ENCODE measurements around the gene MTMR4.

Gene MTMR4

DNA sequence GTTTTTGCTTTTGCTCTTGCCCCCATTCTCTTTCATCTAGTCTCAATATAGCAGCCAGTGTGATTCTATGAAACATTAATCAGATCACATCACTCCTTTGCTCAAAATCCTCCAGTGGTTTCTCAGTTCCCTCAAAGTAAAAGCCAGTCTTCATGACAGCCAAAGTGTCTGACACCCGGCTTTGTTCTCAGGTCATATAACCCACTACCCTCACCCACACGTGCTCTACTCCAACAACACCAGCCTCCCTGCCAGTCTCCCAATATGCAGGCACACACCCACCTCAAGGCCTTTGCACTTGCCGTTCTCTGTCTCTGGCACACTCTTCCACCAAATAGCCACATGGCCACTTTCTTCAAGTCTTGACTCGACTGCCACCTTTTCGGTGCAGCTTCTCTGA is 4.4 kb downstream of the MTMR4 start:
- Histone ChIP-seq H3K9me3 (ENCODE audit: control insufficient read depth, low read length) (no peaks in the 10 kb centered on the region), H3K27ac (ENCODE audit: low read length, poor library complexity, severe bottlenecking) (no peak overlapping the region), H3K14ac (ENCODE audit: low read length in 2 of 2) (no peak overlapping the region), H3K23ac (ENCODE audit: low read length in 2 of 2) (no peak overlapping the region), H3K4me3 (ENCODE audit: insufficient read depth in 1 of 2, low read depth in 1 of 2, low read length in 2 of 2) (no peak overlapping the region), H2AK5ac (ENCODE audit: low read length, severe bottlenecking) (no peak overlapping the region), H3K79me1 (replicated peaks; ENCODE audit: low read length, poor library complexity, severe bottlenecking) (peaks cover 44% of the 10 kb centered on the region), H3K9ac (ENCODE audit: low read length) (no peak overlapping the region), H2BK15ac (ENCODE audit: low read depth, poor library complexity, severe bottlenecking) (no peak overlapping the region), H3K18ac (ENCODE audit: low read depth in 1 of 2, low read length in 2 of 2) (no peak overlapping the region), H3K4me1 (ENCODE audit: control insufficient read depth, insufficient read depth, low read depth, low read length) (peaks cover 16% of the 10 kb centered on the region), H4K8ac (ENCODE audit: low read length) (no peak overlapping the region), H2BK5ac (ENCODE audit: low read depth, low read length, poor library complexity, severe bottlenecking) (no peak overlapping the region), H3K36me3 (ENCODE audit: control insufficient read depth in 1 of 2, insufficient read depth in 2 of 2, low read depth in 1 of 2, low read length in 2 of 2) (peaks cover 57 to 74% of the 10 kb centered on the region in 2 experiments), H3K4me2 (ENCODE audit: low read length, poor library complexity, severe bottlenecking) (no peak overlapping the region), H2BK120ac (ENCODE audit: low read depth, low read length) (no peak overlapping the region), H2AFZ (ENCODE audit: low read depth, low read length) (no peak overlapping the region), H3K4ac (ENCODE audit: low read depth in 1 of 2, low read length in 2 of 2) (no peak overlapping the region), H3K27me3 (ENCODE audit: control insufficient read depth in 1 of 2, insufficient read depth in 1 of 2, low read length in 2 of 2) (no peaks in the 10 kb centered on the region), H2BK12ac (ENCODE audit: low read length in 2 of 2) (no peak overlapping the region), H4K91ac (ENCODE audit: low read length) (no peak overlapping the region)
- DNase-seq = no peak
- WGBS = 97% methylated on average over 5 of the region's 5 CpGs

DNA sequence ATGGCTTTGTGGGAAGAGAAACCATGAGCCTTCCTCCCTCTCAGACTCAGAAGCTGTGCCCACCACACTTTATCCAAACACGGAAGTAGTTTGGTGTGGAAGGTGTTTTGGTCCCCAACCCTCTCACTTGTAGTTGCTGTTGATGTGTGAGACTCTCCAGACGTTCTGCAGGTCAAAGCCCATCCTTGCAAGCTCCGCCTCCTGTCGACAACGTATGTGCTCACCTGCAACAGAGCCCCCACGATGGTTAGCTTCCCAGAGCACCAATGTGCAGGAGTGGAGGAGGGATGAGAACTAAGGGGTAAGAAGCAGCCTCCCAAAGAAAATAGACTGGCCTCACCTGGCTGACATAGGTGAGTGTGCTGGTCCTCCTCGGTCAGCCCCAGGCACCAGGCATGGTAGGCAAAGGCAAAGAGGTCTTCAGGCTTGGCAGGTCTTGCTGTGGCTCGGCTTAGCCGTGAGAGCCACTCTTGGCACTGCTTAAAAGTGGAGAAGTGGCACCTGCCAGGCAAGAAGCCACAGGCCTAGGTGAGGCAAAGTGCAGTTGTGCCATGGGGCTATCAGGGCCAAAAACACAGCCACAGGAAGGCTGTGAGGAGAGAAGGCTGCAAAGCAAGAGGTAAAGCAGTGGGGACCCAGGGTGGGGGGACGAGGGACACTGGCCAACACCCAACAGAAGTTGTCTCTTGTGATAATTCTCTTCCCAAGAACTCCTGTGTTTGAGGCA is 5.9 kb downstream of the MTMR4 start:
- H3K27me3 ChIP-seq (ENCODE audit: control insufficient read depth in 1 of 2, insufficient read depth in 1 of 2, low read length in 2 of 2) = no peaks in the 10 kb centered on the region
- no peak overlapping the region for H2BK15ac ChIP-seq (ENCODE audit: low read depth, poor library complexity, severe bottlenecking)
- no peak overlapping the region for H2BK12ac ChIP-seq (ENCODE audit: low read length in 2 of 2)
- DNase-seq = no peak
- no peak overlapping the region for H2AK5ac ChIP-seq (ENCODE audit: low read length, severe bottlenecking)
- WGBS = 94% methylated on average over 10 of the region's 10 CpGs
- peaks cover 46% of the 10 kb centered on the region for H3K79me1 ChIP-seq (replicated peaks; ENCODE audit: low read length, poor library complexity, severe bottlenecking)
- no peak overlapping the region for H2BK120ac ChIP-seq (ENCODE audit: low read depth, low read length)
- no peak overlapping the region for H3K23ac ChIP-seq (ENCODE audit: low read length in 2 of 2)
- H3K4ac ChIP-seq (ENCODE audit: low read depth in 1 of 2, low read length in 2 of 2) = no peak overlapping the region
- H3K36me3 ChIP-seq (ENCODE audit: control insufficient read depth in 1 of 2, insufficient read depth in 2 of 2, low read depth in 1 of 2, low read length in 2 of 2) = peaks cover 72 to 89% of the 10 kb centered on the region in 2 experiments
- no peak overlapping the region for H3K4me3 ChIP-seq (ENCODE audit: insufficient read depth in 1 of 2, low read depth in 1 of 2, low read length in 2 of 2)
- H2BK5ac ChIP-seq (ENCODE audit: low read depth, low read length, poor library complexity, severe bottlenecking) = no peak overlapping the region
- no peaks in the 10 kb centered on the region for H3K9me3 ChIP-seq (ENCODE audit: control insufficient read depth, low read length)
- H3K18ac ChIP-seq (ENCODE audit: low read depth in 1 of 2, low read length in 2 of 2) = no peak overlapping the region
- no peak overlapping the region for H4K91ac ChIP-seq (ENCODE audit: low read length)
- H3K9ac ChIP-seq (ENCODE audit: low read length) = no peak overlapping the region
- H2AFZ ChIP-seq (ENCODE audit: low read depth, low read length) = no peak overlapping the region
- H4K8ac ChIP-seq (ENCODE audit: low read length) = no peak overlapping the region
- H3K14ac ChIP-seq (ENCODE audit: low read length in 2 of 2) = no peak overlapping the region
- peaks cover 9% of the 10 kb centered on the region for H3K4me1 ChIP-seq (ENCODE audit: control insufficient read depth, insufficient read depth, low read depth, low read length)
- H3K27ac ChIP-seq (ENCODE audit: low read length, poor library complexity, severe bottlenecking) = no peak overlapping the region
- no peak overlapping the region for H3K4me2 ChIP-seq (ENCODE audit: low read length, poor library complexity, severe bottlenecking)

DNA sequence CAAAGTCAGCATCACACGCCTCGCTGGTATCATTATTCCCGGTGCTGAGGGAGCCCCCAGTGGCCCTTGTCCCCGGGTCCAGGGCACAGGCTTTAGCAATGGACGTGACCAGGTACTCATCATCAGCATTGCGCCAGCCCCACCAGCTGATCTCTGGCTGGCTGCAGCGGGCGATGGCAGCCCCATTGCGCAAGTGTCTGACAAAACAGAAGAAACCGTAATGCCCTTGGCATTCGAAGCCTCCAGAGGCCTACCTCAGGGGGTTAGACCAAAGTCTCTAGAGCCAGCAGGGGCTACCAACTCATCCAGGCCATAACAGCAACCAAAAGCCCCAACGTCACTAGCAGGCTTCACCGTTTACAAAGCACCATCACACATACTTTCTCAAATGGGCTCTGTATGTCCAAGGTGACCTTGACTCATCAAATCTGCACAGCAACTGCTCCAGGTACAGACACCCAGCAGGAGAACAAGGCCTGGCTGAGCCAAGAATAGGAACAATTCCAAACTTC is 7.3 kb downstream of the MTMR4 start:
- H3K79me1 ChIP-seq (replicated peaks; ENCODE audit: low read length, poor library complexity, severe bottlenecking) = peaks cover 36% of the 10 kb centered on the region
- H3K27me3 ChIP-seq (ENCODE audit: control insufficient read depth in 1 of 2, insufficient read depth in 1 of 2, low read length in 2 of 2) = no peaks in the 10 kb centered on the region

DNA sequence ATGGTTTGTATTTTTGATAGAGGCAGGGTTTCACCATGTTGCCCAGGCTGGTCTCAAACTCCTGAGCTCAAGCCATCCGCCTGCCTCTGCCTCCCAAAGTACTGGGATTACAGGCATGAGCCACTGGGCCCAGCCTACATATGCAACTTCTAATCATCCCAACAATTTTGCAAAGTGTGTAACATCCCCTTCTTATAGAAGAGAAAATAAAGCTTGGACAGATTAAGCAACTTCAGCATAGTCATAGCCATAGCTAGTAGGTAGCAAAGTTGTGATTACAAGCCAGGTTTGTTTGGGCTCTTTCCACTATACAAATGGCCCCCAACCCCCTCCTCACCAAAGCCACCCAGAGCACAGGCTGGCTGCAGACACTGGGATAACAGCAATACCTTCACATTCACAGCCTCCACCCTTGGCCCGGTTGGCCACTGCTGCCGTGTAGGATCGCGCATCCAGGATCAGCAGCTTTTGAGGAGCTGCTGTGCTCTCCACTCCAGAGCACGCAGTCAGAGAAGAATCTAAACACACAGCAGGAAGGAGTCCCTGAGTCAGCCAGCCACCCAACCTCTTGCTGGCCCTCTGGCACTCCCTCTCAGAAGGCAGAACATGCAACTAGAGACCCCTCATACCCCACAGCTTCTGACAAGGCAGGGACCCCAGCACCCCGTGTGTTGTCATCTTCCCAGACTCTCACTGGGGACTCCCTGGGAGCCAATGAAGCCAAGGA is 7.9 kb downstream of the MTMR4 start:
- H4K8ac ChIP-seq (ENCODE audit: low read length) = no peak overlapping the region
- peaks cover 33% of the 10 kb centered on the region for H3K79me1 ChIP-seq (replicated peaks; ENCODE audit: low read length, poor library complexity, severe bottlenecking)
- no peak overlapping the region for H2AK5ac ChIP-seq (ENCODE audit: low read length, severe bottlenecking)
- H3K36me3 ChIP-seq (ENCODE audit: control insufficient read depth in 1 of 2, insufficient read depth in 2 of 2, low read depth in 1 of 2, low read length in 2 of 2) = peaks cover 68 to 99% of the 10 kb centered on the region in 2 experiments
- peaks cover 5% of the 10 kb centered on the region for H3K4me1 ChIP-seq (ENCODE audit: control insufficient read depth, insufficient read depth, low read depth, low read length)
- H3K4ac ChIP-seq (ENCODE audit: low read depth in 1 of 2, low read length in 2 of 2) = no peak overlapping the region
- no peak overlapping the region for H3K27ac ChIP-seq (ENCODE audit: low read length, poor library complexity, severe bottlenecking)
- H3K9me3 ChIP-seq (ENCODE audit: control insufficient read depth, low read length) = no peaks in the 10 kb centered on the region
- no peak for DNase-seq
- H4K91ac ChIP-seq (ENCODE audit: low read length) = no peak overlapping the region
- H3K14ac ChIP-seq (ENCODE audit: low read length in 2 of 2) = no peak overlapping the region
- WGBS = 95% methylated on average over 7 of the region's 7 CpGs
- H3K18ac ChIP-seq (ENCODE audit: low read depth in 1 of 2, low read length in 2 of 2) = no peak overlapping the region
- no peaks in the 10 kb centered on the region for H3K27me3 ChIP-seq (ENCODE audit: control insufficient read depth in 1 of 2, insufficient read depth in 1 of 2, low read length in 2 of 2)
- H3K4me3 ChIP-seq (ENCODE audit: insufficient read depth in 1 of 2, low read depth in 1 of 2, low read length in 2 of 2) = no peak overlapping the region
- no peak overlapping the region for H3K9ac ChIP-seq (ENCODE audit: low read length)
- no peak overlapping the region for H2BK5ac ChIP-seq (ENCODE audit: low read depth, low read length, poor library complexity, severe bottlenecking)
- no peak overlapping the region for H3K4me2 ChIP-seq (ENCODE audit: low read length, poor library complexity, severe bottlenecking)
- peak overlapping the region in 1 of 2 experiments; percentile 30 for H3K23ac ChIP-seq (ENCODE audit: low read length in 2 of 2)
- H2BK15ac ChIP-seq (ENCODE audit: low read depth, poor library complexity, severe bottlenecking) = no peak overlapping the region
- no peak overlapping the region for H2BK12ac ChIP-seq (ENCODE audit: low read length in 2 of 2)
- H2AFZ ChIP-seq (ENCODE audit: low read depth, low read length) = no peak overlapping the region
- H2BK120ac ChIP-seq (ENCODE audit: low read depth, low read length) = no peak overlapping the region

More for the DNA sequence above, 7.3 kb downstream of the MTMR4 start:
- Histone ChIP-seq H3K9me3 (ENCODE audit: control insufficient read depth, low read length) (no peaks in the 10 kb centered on the region), H3K4me3 (ENCODE audit: insufficient read depth in 1 of 2, low read depth in 1 of 2, low read length in 2 of 2) (no peak overlapping the region), H3K36me3 (ENCODE audit: control insufficient read depth in 1 of 2, insufficient read depth in 2 of 2, low read depth in 1 of 2, low read length in 2 of 2) (peaks cover 70 to 97% of the 10 kb centered on the region in 2 experiments), H2BK12ac (ENCODE audit: low read length in 2 of 2) (no peak overlapping the region), H3K23ac (ENCODE audit: low read length in 2 of 2) (no peak overlapping the region), H4K8ac (ENCODE audit: low read length) (no peak overlapping the region), H3K14ac (ENCODE audit: low read length in 2 of 2) (no peak overlapping the region), H2AK5ac (ENCODE audit: low read length, severe bottlenecking) (no peak overlapping the region), H3K4ac (ENCODE audit: low read depth in 1 of 2, low read length in 2 of 2) (no peak overlapping the region), H4K91ac (ENCODE audit: low read length) (no peak overlapping the region), H2BK5ac (ENCODE audit: low read depth, low read length, poor library complexity, severe bottlenecking) (no peak overlapping the region), H3K4me1 (ENCODE audit: control insufficient read depth, insufficient read depth, low read depth, low read length) (peaks cover 5% of the 10 kb centered on the region), H3K27ac (ENCODE audit: low read length, poor library complexity, severe bottlenecking) (no peak overlapping the region), H2BK15ac (ENCODE audit: low read depth, poor library complexity, severe bottlenecking) (no peak overlapping the region), H3K18ac (ENCODE audit: low read depth in 1 of 2, low read length in 2 of 2) (no peak overlapping the region), H2BK120ac (ENCODE audit: low read depth, low read length) (no peak overlapping the region), H2AFZ (ENCODE audit: low read depth, low read length) (no peak overlapping the region), H3K4me2 (ENCODE audit: low read length, poor library complexity, severe bottlenecking) (no peak overlapping the region), H3K9ac (ENCODE audit: low read length) (no peak overlapping the region)
- 94% methylated on average over 13 of the region's 13 CpGs for WGBS
- DNase-seq = no peak

Measured in mesenchymal stem cell (in vitro differentiated cells and primary cell).